Medulla oblongata (tissue), 1 donor: ENCODE measurements around the gene WNT4.
A peak's percentile ranks its signal among the peaks of the same experiment; 100 is the strongest.

Source experiments
- DNase-seq: peaks from one replicate; pipeline ENCODE4 v3.0.0-alpha.2; 2015; ENCODE audit errors: extremely low spot score

WNT4 gene

GRCh38 chr1:22131062-22131461 is 11.8 kb downstream of the WNT4 start:
- DNase-seq, result no peak

DNA sequence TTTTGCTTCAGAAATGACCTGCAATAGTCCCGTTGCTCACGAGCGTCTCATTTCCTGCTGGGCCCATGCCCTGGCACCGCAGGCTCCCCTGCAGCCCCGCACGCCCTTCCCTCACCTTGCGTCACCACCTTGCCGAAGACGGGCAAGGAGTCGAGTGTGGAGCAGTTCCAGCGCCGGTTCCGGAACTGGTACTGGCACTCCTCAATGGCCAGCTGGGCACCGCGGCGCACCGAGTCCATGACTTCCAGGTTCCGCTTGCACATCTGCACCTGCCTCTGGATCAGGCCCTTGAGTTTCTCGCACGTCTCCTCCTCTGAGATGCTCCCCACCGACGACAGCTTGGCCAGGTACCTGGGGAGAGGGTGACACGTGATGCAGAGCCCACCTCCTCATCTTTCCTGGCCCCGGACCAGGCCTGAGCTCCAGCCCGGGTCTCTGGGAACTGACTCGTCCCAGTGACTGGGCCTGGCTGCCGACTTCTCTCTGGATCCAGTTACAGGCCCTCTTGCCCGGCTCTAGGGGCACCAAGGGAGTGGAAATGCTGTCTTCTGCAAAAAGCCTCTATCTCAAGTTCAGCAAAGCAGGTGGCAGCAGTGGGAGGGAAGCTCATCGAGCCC is 13.3 kb downstream of the WNT4 start:
- DNase-seq, result no peak

GRCh38 chr1:22128392-22128791 is 14.5 kb downstream of the WNT4 start:
- no peak for DNase-seq

DNA sequence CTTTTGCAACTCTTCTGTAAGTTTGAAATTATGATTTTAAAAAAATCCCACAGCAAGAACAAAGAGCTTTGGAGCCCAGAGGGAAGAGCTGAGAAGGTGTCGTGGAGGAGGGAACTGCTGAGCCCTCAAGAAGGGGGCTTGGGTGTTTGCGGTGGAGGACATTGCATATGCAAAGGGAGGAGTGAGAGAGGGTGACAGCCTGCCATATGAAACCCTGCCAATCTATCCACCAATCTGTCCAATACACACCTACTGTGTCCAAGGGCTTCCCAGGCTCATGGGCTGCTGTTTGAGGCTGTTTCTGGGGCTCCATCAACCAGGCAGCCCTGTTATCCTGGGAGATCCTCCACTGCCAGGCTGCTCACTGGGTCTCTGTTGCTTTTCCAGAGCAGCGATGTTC is 15.2 kb downstream of the WNT4 start:
- no peak for DNase-seq

DNA sequence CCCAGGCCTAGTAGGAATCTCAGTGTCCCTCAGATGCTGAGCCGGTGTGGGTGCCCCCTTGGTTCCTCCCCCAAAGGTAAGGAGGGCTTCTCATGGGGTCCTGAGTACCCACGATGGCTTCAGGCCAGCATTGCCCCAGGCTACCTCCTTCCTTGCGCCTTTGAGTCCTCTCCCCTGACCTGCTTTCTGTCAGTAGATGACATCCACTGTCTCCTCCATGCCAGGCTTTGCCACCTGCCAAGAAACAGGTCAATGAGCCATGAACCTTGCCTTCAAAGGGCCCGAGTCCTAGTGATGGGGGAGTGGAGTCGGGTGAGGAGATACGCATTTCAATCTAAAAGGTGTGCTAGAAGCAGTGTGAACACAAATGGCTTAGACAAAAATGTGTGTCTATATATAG is 15.6 kb downstream of the WNT4 start:
- DNase-seq, result no peak

GRCh38 chr1:22126531-22126930 is 16.4 kb downstream of the WNT4 start:
- no peak for DNase-seq

DNA sequence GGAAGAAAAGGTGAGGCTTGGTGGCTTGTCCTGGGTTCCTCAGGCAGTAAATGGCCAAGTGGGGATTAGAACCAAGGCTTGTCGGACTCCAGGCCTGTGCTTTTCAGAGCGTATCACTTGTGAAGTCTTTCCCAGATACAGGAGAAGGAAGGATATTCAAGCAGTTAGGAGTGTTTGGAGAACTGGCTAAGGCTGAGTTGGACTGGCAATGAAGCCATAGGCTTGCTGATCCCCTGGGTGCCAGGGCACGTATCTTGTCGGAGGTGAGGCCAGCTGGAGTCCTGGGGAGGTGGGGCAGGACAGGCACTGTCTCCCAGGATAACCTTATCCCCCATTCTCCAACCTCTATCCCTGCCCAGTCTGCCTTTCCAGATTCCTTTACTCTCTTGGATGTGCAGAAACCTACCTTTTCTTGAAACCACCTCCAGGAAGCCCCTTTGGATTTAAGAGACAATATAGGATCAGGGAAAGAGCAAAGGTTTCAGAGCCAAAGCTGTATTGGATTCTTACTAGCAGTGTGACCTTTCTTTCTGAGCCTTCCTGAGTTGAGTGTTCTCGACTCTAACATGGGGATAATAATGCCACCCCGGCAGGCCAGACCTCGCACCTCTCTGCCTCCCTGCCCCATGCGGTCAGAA is 18.2 kb downstream of the WNT4 start:
- no peak for DNase-seq

DNA sequence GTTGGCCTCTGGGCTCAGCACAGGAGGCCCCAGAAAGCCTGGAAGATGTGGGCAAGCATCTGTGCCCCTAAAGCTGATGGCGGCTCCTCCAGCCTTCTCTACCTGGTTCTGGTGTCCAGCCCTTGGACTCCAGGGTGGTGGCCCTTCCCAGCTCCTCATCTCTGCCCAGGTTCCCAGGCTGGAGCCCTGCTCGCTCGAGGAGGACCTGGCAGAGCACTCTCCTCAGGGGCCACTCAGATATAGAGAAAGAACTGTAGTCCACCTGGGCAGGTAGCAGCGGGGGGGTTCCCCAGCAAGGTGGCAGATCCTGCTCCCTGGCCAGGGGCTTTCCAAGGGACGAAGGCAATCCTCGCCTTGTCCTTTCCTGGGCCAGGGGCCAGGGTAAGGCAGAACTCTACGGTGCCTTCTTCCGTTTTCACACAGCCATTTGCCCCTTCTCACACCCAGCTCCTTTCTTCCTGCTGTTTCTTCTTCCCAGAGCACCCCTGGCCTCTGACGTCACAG is 18.9 kb downstream of the WNT4 start:
- DNase-seq, result no peak

- no peak for DNase-seq
Observed at GRCh38 chr1:22123071-22123390, 19.9 kb downstream of the WNT4 start.

DNA sequence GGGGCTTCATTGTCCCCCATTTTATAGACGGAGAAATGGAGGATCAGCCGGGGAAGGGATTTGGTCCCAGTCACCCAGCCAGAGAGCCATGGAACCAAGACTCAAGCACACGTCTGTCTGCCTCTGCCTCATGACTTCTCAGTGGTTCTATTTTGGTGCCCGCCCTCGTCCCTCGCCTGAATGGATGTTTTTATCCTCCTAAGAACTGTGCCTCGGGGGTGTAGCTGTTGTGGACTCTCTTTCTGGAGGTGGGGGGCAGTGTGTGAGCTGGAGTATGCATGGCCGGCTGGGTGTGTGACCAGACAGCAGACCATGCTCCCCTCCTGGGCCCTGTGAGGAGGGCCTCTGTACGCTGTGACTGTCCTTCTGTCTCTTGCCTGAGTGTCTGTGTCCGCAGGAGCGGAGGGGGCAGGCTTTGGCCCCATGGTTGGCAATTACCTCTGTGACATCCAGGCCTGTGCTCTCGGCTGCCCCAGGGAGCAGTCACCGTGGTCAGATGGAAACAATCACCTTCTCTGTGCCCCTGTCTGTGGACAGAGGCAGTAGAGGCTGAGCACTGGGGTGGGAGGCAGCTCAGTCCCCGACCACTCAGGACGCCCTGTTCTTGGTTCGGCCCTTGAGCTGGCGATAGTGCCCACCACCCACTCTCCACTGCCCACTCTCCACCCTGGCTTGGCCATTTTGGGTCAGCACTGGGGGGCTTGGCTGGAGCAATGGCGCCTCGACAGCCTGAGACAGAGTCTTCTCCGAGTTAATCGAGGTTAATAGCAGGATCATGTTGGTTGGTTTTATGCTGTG is 20.4 kb downstream of the WNT4 start:
- peak; percentile 61 for DNase-seq

- DNase-seq, result no peak
Observed at GRCh38 chr1:22121421-22121911, 21.4 kb downstream of the WNT4 start.

GRCh38 chr1:22120469-22120790 is 22.5 kb downstream of the WNT4 start:
- DNase-seq, result no peak

DNA sequence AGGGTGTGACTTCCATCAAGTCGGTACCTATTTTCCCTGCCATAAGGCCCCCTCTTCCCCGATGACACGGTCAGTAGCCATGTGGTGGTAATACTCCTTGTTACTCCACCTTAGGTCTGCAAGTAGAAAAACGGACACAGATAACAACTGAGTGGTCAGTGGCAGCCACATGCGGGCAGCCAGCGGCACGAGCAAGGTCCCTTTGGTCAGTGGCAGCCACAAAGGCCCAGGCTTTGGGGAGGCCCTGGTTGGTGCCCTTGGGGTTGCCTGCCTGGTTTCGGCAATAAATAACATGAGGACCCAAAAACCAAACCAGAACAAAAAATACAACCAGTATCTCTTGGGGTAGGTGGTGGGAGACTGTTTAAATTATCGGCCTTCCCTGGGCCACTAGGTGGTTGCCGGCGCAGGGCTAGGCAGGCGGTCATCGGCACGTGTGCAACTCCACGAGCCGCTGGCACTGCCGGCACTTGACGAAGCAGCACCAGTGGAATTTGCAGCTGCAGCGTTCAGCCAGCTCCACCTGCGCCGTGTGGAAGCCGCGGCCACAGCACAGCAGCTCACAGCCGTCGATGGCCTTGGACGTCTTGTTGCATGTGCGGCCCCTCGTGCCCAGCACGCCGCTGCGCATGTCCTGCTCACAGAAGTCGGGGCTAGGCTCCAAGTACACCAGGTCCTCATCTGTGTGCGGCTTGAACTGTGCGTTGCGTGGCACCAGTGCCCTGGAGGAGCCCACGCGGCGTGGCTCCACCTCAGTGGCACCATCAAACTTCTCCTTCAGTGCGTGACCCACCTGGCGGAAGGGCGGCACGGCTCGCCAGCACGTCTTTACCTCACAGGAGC is 23.1 kb downstream of the WNT4 start:
- no peak for DNase-seq

DNA sequence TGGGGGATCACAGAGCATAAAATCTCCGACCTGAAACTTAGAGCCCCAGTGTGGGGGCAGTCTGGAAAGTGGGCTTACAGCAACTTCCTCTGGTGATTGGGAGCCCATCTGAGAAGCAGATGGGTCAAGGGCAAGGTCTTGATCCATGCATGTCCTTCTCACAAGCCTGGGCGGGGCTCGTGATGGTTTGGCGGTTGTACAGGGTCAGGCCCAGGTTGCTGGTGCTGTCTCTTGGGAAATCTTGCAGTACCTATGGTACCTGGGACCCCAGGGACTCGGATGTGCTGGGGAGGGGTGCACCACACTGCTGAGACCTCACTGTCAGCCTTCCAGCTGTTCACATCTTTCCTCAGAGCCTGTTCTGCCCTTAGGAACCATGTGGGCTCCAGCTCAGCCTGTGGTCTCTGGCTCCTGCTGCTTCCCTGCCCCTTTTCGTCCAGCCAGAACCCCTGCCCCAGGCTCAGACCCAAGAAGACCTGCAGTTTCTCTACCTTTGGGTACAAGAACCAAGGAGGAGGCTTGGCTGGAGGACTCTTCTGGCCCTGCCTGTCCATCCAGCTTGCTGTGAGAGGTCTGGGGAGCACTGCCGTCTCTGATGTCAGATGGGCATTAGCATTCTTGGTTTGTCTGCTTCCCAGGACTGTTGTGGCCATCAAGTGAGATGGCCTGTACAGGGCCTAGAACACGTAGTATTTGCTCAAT is 24.5 kb downstream of the WNT4 start:
- no peak for DNase-seq

DNA sequence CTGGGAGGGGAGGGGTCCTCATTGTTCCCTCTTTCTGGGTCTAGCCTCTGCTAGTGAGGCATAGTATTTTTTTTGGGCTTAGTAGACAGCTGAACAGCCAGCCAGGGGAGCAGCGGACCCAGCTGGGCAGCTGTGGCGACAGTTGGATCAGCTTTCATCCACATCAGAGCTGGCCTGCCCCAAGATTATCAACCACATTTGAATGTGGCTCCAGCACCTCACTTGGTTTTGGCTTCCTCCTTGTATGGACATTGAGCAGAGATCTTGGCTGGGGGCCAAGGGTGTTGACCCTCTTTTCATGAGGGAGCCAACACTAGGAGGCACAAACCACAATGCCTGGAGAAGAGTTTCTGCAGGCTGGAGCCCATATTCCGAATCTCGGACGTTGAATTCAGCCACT is 25.0 kb downstream of the WNT4 start:
- peak; percentile 25 for DNase-seq

- peak; percentile 75 for DNase-seq
Observed at GRCh38 chr1:22117238-22117637, 25.7 kb downstream of the WNT4 start.

GRCh38 chr1:22115286-22115685 is 27.6 kb downstream of the WNT4 start:
- DNase-seq, result no peak

DNA sequence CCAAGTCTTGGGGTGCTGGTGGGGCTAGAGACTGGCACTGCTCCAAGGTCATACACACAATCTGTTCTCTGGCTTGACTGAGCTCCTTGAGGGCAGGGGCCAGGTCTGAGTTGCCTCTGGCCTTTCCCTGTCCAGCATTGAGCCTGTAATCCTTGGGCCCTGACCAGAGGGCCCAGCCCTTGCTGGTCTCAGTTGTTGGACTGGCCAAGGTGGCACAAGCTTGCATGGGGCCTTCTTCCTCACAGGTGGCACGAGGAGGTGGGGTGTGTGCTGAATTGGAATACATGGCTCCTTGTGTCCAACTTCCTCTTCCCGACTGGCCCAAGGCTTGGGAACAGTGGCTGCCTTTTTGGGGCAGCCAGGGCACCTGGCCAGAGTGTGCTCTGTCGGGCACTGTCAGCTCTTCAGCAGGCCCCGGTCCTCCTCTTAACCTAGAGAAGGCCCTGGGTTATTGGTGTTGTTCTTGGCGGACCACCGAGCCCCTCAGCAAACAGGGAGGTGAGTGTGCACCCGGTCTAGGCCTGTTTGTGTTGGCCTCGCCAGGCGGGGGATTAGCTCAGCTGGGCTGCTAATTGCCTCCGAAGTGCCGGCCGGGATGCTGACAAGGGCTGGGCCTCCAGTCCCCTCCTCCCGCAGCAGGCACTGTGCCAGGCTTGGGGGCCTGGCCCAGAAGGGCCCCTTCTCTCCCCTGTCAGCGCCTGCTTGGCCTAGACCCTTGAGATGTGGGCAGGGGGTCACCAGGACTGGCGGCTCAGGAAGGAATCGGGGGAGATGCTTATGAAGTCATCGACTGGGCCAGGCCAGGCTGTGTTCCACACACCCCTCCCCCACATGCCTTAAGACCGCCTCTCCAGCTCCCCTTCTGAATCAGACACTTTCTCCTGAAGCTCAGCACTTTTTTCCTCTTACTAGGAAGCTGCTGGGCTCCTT is 28.5 kb downstream of the WNT4 start:
- DNase-seq, result peak; percentile 60

GRCh38 chr1:22112554-22112953 is 30.3 kb downstream of the WNT4 start:
- DNase-seq, result peak; percentile 49

GRCh38 chr1:22111620-22112019 is 31.3 kb downstream of the WNT4 start:
- DNase-seq, result no peak
